ENCODE measurements around the gene AASDHPPT. TPM values are rescaled to one million over a fixed set of nuclear protein-coding genes. Genes with fewer than 3 reads are reported as not detected.

The AASDHPPT gene
- total and polyA plus RNA-seq, 9 of the 15 experiments (the other 6 are each of a cell fraction or from before 2014, with no cell fraction given), result 48.7 to 115 (median 69.0) TPM

DNA sequence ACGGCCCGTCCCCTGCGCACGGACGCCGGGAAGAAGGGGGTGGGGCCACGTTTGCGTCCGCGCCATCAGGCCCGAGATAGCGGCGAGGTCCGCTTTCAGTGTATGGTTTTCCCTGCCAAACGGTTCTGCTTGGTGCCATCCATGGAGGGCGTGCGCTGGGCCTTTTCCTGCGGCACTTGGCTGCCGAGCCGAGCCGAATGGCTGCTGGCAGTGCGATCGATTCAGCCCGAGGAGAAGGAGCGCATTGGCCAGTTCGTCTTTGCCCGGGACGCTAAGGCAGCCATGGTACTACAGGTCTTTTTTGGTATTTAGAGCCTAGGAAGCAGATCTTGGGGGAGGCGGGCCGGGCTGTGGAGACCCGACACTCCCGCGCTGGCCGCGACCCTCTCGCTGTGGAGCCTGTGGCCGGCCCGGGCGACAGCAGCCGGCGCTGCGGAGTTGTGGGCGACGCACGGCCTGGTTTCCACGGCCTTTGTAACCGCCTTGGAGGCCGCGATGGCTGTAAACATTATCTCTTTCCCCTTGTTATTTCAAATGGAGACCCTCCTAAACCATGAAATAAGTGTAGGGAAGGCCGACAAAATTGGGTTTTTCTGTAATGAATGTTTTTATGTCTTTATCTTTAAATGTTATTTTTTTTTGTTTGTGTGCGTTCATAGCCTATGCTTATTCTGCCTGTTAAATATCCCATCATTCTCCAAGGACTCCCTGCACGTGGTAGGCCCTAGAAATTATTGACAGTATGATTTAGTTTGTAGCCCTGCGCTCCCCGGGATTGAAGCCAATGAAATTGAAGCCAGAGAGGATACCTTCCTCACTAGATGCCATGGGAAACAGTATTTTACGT, at the start of gene AASDHPPT (continued):
- TF ChIP-seq FOXK2 (conservative IDR thresholded peaks at IDR 0.05 in 1 of 2, IDR thresholded peaks at IDR 0.05 in 1 of 2; ENCODE audit: low read depth in 2 of 2), result peak in 1 of 2 experiments; percentile 14; a peak in 1 of 4 replicates
- peak; percentile 19 for TF ChIP-seq PHF20 (IDR thresholded peaks at IDR 0.05; ENCODE audit: partially characterized antibody)
- TF ChIP-seq RB1 (IDR thresholded peaks at IDR 0.05; ENCODE audit: low read depth), result 0 out of 2 replicates have a peak, but pooled peaks have one; percentile 39
- peak; percentile 61 for TF ChIP-seq KDM5B (IDR thresholded peaks at IDR 0.05; ENCODE audit: insufficient replicate concordance, low read depth, low read length)
- no peak for TF ChIP-seq NR2C2 (CRISPR knock-in tag; IDR thresholded peaks at IDR 0.05)
- peak; percentile 32; the same call in 1 of the 2 replicates for TF ChIP-seq NR2C2 (tag; IDR thresholded peaks at IDR 0.05)
- no peak for TF ChIP-seq KDM2B (CRISPR knock-in tag; IDR thresholded peaks at IDR 0.05)
- TF ChIP-seq, protein P1, sequence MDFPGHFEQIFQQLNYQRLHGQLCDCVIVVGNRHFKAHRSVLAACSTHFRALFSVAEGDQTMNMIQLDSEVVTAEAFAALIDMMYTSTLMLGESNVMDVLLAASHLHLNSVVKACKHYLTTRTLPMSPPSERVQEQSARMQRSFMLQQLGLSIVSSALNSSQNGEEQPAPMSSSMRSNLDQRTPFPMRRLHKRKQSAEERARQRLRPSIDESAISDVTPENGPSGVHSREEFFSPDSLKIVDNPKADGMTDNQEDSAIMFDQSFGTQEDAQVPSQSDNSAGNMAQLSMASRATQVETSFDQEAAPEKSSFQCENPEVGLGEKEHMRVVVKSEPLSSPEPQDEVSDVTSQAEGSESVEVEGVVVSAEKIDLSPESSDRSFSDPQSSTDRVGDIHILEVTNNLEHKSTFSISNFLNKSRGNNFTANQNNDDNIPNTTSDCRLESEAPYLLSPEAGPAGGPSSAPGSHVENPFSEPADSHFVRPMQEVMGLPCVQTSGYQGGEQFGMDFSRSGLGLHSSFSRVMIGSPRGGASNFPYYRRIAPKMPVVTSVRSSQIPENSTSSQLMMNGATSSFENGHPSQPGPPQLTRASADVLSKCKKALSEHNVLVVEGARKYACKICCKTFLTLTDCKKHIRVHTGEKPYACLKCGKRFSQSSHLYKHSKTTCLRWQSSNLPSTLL (IDR thresholded peaks at IDR 0.05), result no peak
- TF ChIP-seq BCOR (IDR thresholded peaks at IDR 0.05), result no peak
- TF ChIP-seq NEUROD1 (IDR thresholded peaks at IDR 0.05; ENCODE audit: borderline replicate concordance, low read depth, low read length, partially characterized antibody), result peak; percentile 38
- TF ChIP-seq, protein P2, sequence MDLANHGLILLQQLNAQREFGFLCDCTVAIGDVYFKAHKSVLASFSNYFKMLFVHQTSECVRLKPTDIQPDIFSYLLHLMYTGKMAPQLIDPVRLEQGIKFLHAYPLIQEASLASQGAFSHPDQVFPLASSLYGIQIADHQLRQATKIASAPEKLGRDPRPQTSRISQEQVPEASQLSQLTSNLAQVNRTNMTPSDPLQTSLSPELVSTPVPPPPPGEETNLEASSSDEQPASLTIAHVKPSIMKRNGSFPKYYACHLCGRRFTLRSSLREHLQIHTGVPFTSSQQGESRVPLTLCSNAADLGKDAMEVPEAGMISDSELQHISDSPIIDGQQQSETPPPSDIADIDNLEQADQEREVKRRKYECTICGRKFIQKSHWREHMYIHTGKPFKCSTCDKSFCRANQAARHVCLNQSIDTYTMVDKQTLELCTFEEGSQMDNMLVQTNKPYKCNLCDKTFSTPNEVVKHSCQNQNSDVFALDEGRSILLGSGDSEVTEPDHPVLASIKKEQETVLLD (IDR thresholded peaks at IDR 0.05), result peak; percentile 80
- no peak for TF ChIP-seq ZNF3 (CRISPR knock-in tag; IDR thresholded peaks at IDR 0.05)
- no peak for TF ChIP-seq FOXM1 (IDR thresholded peaks at IDR 0.05; ENCODE audit: low read depth)
- no peak for TF ChIP-seq FOXM1 (CRISPR knock-in tag; IDR thresholded peaks at IDR 0.05; ENCODE audit: low read depth)
- TF ChIP-seq MAFG (tag; conservative IDR thresholded peaks at IDR 0.05), result no peak
- TF ChIP-seq JUND (IDR thresholded peaks at IDR 0.05; ENCODE audit: borderline replicate concordance, low read depth, low read length), result no peak
- TF ChIP-seq JUND (tag; IDR thresholded peaks at IDR 0.05; ENCODE audit: borderline replicate concordance, low read depth, low read length), result no peak
- TF ChIP-seq POLR2G (IDR thresholded peaks at IDR 0.05; ENCODE audit: low read depth, low read length), result peak; percentile 86
- TF ChIP-seq EP400 (IDR thresholded peaks at IDR 0.05), result peak; percentile 74
- TF ChIP-seq FOXA3 (CRISPR knock-in tag; conservative IDR thresholded peaks at IDR 0.05 in 1 of 2, IDR thresholded peaks at IDR 0.05 in 1 of 2), result peak in 1 of 2 experiments; percentile 61; a peak in 1 of 4 replicates
- TF ChIP-seq, protein P3, sequence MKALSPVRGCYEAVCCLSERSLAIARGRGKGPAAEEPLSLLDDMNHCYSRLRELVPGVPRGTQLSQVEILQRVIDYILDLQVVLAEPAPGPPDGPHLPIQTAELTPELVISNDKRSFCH (CRISPR knock-in tag; IDR thresholded peaks at IDR 0.05), result no peak
- TF ChIP-seq, protein P3 (tag; IDR thresholded peaks at IDR 0.05), result 0 out of 2 replicates have a peak, but pooled peaks have one; percentile 26
- no peak for TF ChIP-seq KLF13 (tag; IDR thresholded peaks at IDR 0.05; ENCODE audit: borderline replicate concordance, low read depth)
- TF ChIP-seq PHF8 (IDR thresholded peaks at IDR 0.05; ENCODE audit: borderline replicate concordance, low read length), result peak; percentile 94
- TF ChIP-seq MEIS2 (IDR thresholded peaks at IDR 0.05; ENCODE audit: partially characterized antibody), result peak; percentile 41

All from K562 (cell line).